Stimulated activated CD4-positive, alpha-beta T cell treated with anti-CD3 and anti-CD28 coated beads, TNF-alpha, amount 100 ng/mL, for 1 hour (primary cell): ENCODE data around the gene C6orf136.
"Not testable (repeated sequence)": the region's sequence is repeated elsewhere in the genome, so short reads cannot be mapped to it uniquely, and the experiment has no call there.

Experiments
- DNase-seq, 3 donors: peaks; one replicate each; pipeline ENCODE4 v3.0.0-alpha.2; 2020; ENCODE audit warnings: low read depth in 3 of 3, low spot score in 1 of 3

C6orf136 gene

GRCh38 chr6:30657454-30657853 lies 10.5 kb downstream of the C6orf136 start:
- no peak for DNase-seq

GRCh38 chr6:30657922-30658321 lies 11.0 kb downstream of the C6orf136 start:
- DNase-seq: not testable (repeated sequence)

GRCh38 chr6:30664994-30665767 lies 18.2 kb downstream of the C6orf136 start:
- DNase-seq: no peak

- not testable (repeated sequence) for DNase-seq
Measured at GRCh38 chr6:30666300-30666699, 19.4 kb downstream of the C6orf136 start.

- no peak for DNase-seq
Measured at GRCh38 chr6:30670760-30671527, 24.0 kb downstream of the C6orf136 start.

GRCh38 chr6:30672445-30673253 lies 25.7 kb downstream of the C6orf136 start, which contains the start of gene DHX16:
TSS of gene DHX16 (minus strand) at chr6:30673006. CDS start at chr6:30672841, 165 bp downstream.
- peak; percentile 76 to 83 (median 76) for DNase-seq

GRCh38 chr6:30676660-30677285 lies 29.8 kb downstream of the C6orf136 start:
- no peak for DNase-seq

- peak; percentile 74 to 94 (median 86) for DNase-seq
Measured at GRCh38 chr6:30678964-30679726, 32.2 kb downstream of the C6orf136 start.

- DNase-seq: no peak
Measured at GRCh38 chr6:30679765-30680535, 33.0 kb downstream of the C6orf136 start.

- no peak for DNase-seq
Measured at GRCh38 chr6:30681766-30682142, 34.8 kb downstream of the C6orf136 start.

GRCh38 chr6:30682143-30683117 lies 35.5 kb downstream of the C6orf136 start:
- DNase-seq: peak; percentile 68 to 69 (median 68)

GRCh38 chr6:30683183-30683979 lies 36.4 kb downstream of the C6orf136 start:
- DNase-seq: no peak

- DNase-seq: no peak
Measured at GRCh38 chr6:30683980-30684338, 37.0 kb downstream of the C6orf136 start.

- peak in 2 of 3 donors; percentile 34 to 42 for DNase-seq
Measured at GRCh38 chr6:30684386-30685156, 37.6 kb downstream of the C6orf136 start.

- DNase-seq: no peak
Measured at GRCh38 chr6:30685157-30686008, 38.5 kb downstream of the C6orf136 start.
